Measurements from ENCODE around the gene PRPF31. TPM values are rescaled to one million over a fixed set of nuclear protein-coding genes. Genes with fewer than 3 reads are reported as not detected.

The PRPF31 gene
- total RNA-seq, 1 donor from 2014 or later: 48.6 TPM

GRCh38 chr19:54107876-54108490 lies 7.6 kb upstream of the PRPF31 start:
- no peak for DNase-seq (ENCODE audit: low read depth in 2 of 2)

GRCh38 chr19:54108496-54108895 lies 7.1 kb upstream of the PRPF31 start:
- no peak for DNase-seq (ENCODE audit: low read depth in 2 of 2)

- no peak for DNase-seq (ENCODE audit: low read depth in 2 of 2)
Measured at GRCh38 chr19:54109651-54110050, 5.9 kb upstream of the PRPF31 start.

GRCh38 chr19:54114340-54115108 lies 1.0 kb upstream of the PRPF31 start:
- DNase-seq (ENCODE audit: low read depth in 2 of 2): peak; percentile 70 to 72

GRCh38 chr19:54121259-54121658 lies 5.7 kb downstream of the PRPF31 start:
- DNase-seq (ENCODE audit: low read depth in 2 of 2): no peak

- no peak for DNase-seq (ENCODE audit: low read depth in 2 of 2)
Measured at GRCh38 chr19:54123682-54124081, 8.1 kb downstream of the PRPF31 start.

GRCh38 chr19:54124393-54124792 lies 8.8 kb downstream of the PRPF31 start:
- no peak for DNase-seq (ENCODE audit: low read depth in 2 of 2)

GRCh38 chr19:54125713-54126112 lies 10.2 kb downstream of the PRPF31 start:
- no peak for DNase-seq (ENCODE audit: low read depth in 2 of 2)

GRCh38 chr19:54127688-54128440 lies 12.3 kb downstream of the PRPF31 start:
- no peak for DNase-seq (ENCODE audit: low read depth in 2 of 2)

GRCh38 chr19:54128441-54128725 lies 12.8 kb downstream of the PRPF31 start:
- DNase-seq (ENCODE audit: low read depth in 2 of 2): no peak

- DNase-seq (ENCODE audit: low read depth in 2 of 2): no peak
Measured at GRCh38 chr19:54128796-54129616, 13.5 kb downstream of the PRPF31 start.

GRCh38 chr19:54129617-54129996 lies 14.1 kb downstream of the PRPF31 start:
- DNase-seq (ENCODE audit: low read depth in 2 of 2): no peak

- DNase-seq (ENCODE audit: low read depth in 2 of 2): peak in 1 of 2 donors; percentile 93
Measured at GRCh38 chr19:54133312-54133956, 17.9 kb downstream of the PRPF31 start.

GRCh38 chr19:54133957-54134590 lies 18.5 kb downstream of the PRPF31 start:
- DNase-seq (ENCODE audit: low read depth in 2 of 2): no peak

- DNase-seq (ENCODE audit: low read depth in 2 of 2): no peak
Measured at GRCh38 chr19:54136086-54136863, 20.7 kb downstream of the PRPF31 start.

GRCh38 chr19:54136864-54137698 lies 21.5 kb downstream of the PRPF31 start:
- DNase-seq (ENCODE audit: low read depth in 2 of 2): peak; percentile 100

GRCh38 chr19:54137699-54138488 lies 22.3 kb downstream of the PRPF31 start, which contains the start of gene CNOT3:
TSS of gene CNOT3 (plus strand) at chr19:54137762. CDS start at chr19:54142979, 5,217 bp downstream.
- peak; percentile 20 to 25 for DNase-seq (ENCODE audit: low read depth in 2 of 2)
